ENCODE data around the gene HINFP.
"Not testable (repeated sequence)": the region's sequence is repeated elsewhere in the genome, so short reads cannot be mapped to it uniquely, and the experiment has no call there.

Gene HINFP

GRCh38 chr11:119114351-119114750 is 7.0 kb upstream of the HINFP start:
- Histone ChIP-seq H3K4me3 (no peak overlapping the region), H3K27ac (peak overlapping the region in 5 of 21 experiments; percentile 7 to 80 (median 74))

GRCh38 chr11:119115484-119116234 is 5.7 kb upstream of the HINFP start:
- peak overlapping the region in 15 of 21 experiments; percentile 5 to 80 (median 64) for H3K27ac ChIP-seq
- peak overlapping the region in 1 of 7 experiments; percentile 3 for H3K4me3 ChIP-seq

- H3K4me3 ChIP-seq = no peak overlapping the region
- H3K27ac ChIP-seq = peak overlapping the region in 15 of 21 experiments; percentile 5 to 80 (median 64)
Measured at GRCh38 chr11:119116235-119116594, 5.2 kb upstream of the HINFP start.

- H3K27ac ChIP-seq = peak overlapping the region in 12 of 21 experiments; percentile 5 to 80 (median 64)
Measured at GRCh38 chr11:119116601-119117000, 4.8 kb upstream of the HINFP start.

GRCh38 chr11:119117004-119117706 is 4.2 kb upstream of the HINFP start:
- Histone ChIP-seq H3K4me3 (no peak overlapping the region), H3K27ac (peak overlapping the region in 2 of 21 experiments; percentile 78 to 80)

More at GRCh38 chr11:119116601-119117000, 4.8 kb upstream of the HINFP start:
- H3K4me3 ChIP-seq = no peak overlapping the region

GRCh38 chr11:119118227-119118626 is 3.2 kb upstream of the HINFP start:
- H3K4me3 ChIP-seq = no peak overlapping the region
- H3K27ac ChIP-seq = no peak overlapping the region

GRCh38 chr11:119118946-119119345 is 2.4 kb upstream of the HINFP start:
- no peak overlapping the region for H3K27ac ChIP-seq
- H3K4me3 ChIP-seq = no peak overlapping the region

GRCh38 chr11:119120639-119121007 is 757 bp upstream of the HINFP start:
- Histone ChIP-seq H3K4me3 (peak overlapping the region; percentile 70 to 91 (median 85)), H3K27ac (peak overlapping the region in 20 of 21 experiments; percentile 43 to 94 (median 82))

- Histone ChIP-seq H3K4me3 (peak overlapping the region; percentile 70 to 91 (median 85)), H3K27ac (peak overlapping the region; percentile 49 to 94 (median 83))
Measured at GRCh38 chr11:119121811-119122124, 388 bp downstream of the HINFP start.

GRCh38 chr11:119125821-119126220 is 4.4 kb downstream of the HINFP start:
- Histone ChIP-seq H3K27ac (peak overlapping the region in 1 of 21 experiments; percentile 17), H3K4me3 (no peak overlapping the region)

GRCh38 chr11:119126675-119127268 is 5.4 kb downstream of the HINFP start:
- peak overlapping the region in 4 of 21 experiments; percentile 14 to 43 (median 30) for H3K27ac ChIP-seq
- H3K4me3 ChIP-seq = no peak overlapping the region

GRCh38 chr11:119130662-119131061 is 9.3 kb downstream of the HINFP start:
- H3K4me3 ChIP-seq = no peak overlapping the region
- H3K27ac ChIP-seq = no peak overlapping the region

GRCh38 chr11:119134389-119134978 is 13.1 kb downstream of the HINFP start:
- no peak overlapping the region for H3K4me3 ChIP-seq
- no peak overlapping the region for H3K27ac ChIP-seq

- not testable (repeated sequence) for H3K27ac ChIP-seq, H3K4me3 ChIP-seq
Measured at GRCh38 chr11:119139276-119139675, 17.9 kb downstream of the HINFP start.

- no peak overlapping the region for H3K27ac ChIP-seq
- no peak overlapping the region for H3K4me3 ChIP-seq
Measured at GRCh38 chr11:119144825-119145486, 23.6 kb downstream of the HINFP start.

- H3K27ac ChIP-seq = no peak overlapping the region
- no peak overlapping the region for H3K4me3 ChIP-seq
Measured at GRCh38 chr11:119145551-119145950, 24.2 kb downstream of the HINFP start.

- H3K27ac ChIP-seq = no peak overlapping the region
Measured at GRCh38 chr11:119147604-119148333, 26.4 kb downstream of the HINFP start.

GRCh38 chr11:119148720-119149017 is 27.3 kb downstream of the HINFP start:
- Histone ChIP-seq H3K27ac (peak overlapping the region in 2 of 21 experiments; percentile 39 to 54), H3K4me3 (peak overlapping the region; percentile 38 to 60 (median 46))

More at GRCh38 chr11:119147604-119148333, 26.4 kb downstream of the HINFP start:
- no peak overlapping the region for H3K4me3 ChIP-seq
